Choroid plexus epithelial cell (primary cell): ENCODE results near the gene CD109.
A peak's percentile ranks its signal among the peaks of the same experiment; 100 is the strongest.
"Not testable (repeated sequence)": the region's sequence is repeated elsewhere in the genome, so short reads cannot be mapped to it uniquely, and the experiment has no call there.

Source experiments
- DNase-seq: peaks from one replicate; pipeline ENCODE4 v3.0.0-alpha.2; 2010; ENCODE audit warnings: low read depth
- H3K4me3 ChIP-seq: 2 replicates; pipeline ENCODE4 v1.5.1; 2011; ENCODE audit warnings: low read depth, mild to moderate bottlenecking, control low read depth, low read length, moderate library complexity
- TF ChIP-seq, protein P1 (sequence below): conservative IDR thresholded peaks from 2 replicates; pipeline ENCODE4 v1.5.1; 2011; ENCODE audit warnings: low read depth, mild to moderate bottlenecking, control low read depth, inconsistent platforms, low read length, moderate library complexity

The CD109 gene

DNA sequence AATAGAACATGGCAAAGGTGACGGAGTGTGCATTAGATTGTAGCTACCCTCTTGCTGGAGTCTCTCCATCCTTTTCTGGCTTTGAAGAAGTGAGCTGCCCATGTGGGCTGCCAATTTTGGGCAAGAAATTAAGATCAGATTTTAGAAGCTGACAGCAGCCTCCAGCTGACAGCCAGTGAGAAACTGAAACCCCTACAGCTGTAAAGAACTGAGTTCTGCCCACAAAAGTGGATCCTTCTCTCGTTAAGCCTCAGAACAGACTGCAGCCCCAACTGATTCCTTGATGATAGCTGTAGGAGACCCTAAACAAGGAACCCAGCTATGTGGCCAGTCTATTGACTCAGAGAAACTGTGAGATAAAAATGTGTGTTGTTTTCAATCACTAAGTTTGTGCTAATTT, 134.1 kb downstream of the CD109 start:
- TF ChIP-seq, protein P1, sequence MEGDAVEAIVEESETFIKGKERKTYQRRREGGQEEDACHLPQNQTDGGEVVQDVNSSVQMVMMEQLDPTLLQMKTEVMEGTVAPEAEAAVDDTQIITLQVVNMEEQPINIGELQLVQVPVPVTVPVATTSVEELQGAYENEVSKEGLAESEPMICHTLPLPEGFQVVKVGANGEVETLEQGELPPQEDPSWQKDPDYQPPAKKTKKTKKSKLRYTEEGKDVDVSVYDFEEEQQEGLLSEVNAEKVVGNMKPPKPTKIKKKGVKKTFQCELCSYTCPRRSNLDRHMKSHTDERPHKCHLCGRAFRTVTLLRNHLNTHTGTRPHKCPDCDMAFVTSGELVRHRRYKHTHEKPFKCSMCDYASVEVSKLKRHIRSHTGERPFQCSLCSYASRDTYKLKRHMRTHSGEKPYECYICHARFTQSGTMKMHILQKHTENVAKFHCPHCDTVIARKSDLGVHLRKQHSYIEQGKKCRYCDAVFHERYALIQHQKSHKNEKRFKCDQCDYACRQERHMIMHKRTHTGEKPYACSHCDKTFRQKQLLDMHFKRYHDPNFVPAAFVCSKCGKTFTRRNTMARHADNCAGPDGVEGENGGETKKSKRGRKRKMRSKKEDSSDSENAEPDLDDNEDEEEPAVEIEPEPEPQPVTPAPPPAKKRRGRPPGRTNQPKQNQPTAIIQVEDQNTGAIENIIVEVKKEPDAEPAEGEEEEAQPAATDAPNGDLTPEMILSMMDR: no peak
- H3K4me3 ChIP-seq: no peak overlapping the region
- no peak for DNase-seq

DNA sequence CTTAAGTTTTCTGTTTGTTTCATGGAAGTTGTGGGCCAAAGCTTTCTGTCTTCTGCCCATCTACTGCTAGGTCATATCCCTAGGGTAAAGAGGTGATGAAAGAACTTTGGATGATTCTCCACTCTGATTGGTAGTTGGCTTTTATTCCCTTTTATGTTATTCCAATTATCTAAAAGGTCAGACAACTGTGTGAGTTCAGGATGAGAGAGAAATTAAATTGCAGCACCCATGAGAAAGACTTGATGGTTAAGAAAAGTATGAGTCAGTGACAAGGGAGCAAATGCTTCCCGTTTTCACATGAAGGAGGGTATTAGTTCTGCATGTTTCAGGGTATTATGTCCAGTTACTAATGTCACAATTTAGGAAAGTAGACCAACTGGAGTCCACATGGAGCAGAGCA, 136.3 kb downstream of the CD109 start:
- DNase-seq: peak; percentile 4
- TF ChIP-seq, protein P1: no peak
- H3K4me3 ChIP-seq: no peak overlapping the region

DNA sequence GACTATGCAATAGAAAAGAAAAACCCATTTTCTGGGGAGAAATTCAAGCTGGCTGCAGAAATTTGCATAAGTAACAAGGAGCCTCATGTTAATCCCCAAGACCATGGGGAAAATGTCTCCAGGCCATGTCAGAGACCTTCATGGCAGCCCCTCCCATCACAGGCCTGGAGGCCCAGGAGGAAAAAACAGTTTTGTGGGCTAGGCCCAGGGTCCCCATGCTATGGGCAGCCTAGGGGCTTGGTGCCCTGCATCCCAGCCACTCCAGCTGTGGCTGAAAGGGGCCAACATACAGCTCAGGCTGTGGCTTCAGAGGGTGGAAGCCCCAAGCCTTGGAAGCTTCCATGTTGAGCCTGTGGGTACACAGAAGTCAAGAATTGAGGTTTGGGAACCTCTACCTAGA, 148.7 kb downstream of the CD109 start:
- DNase-seq, H3K4me3 ChIP-seq: not testable (repeated sequence)

DNA sequence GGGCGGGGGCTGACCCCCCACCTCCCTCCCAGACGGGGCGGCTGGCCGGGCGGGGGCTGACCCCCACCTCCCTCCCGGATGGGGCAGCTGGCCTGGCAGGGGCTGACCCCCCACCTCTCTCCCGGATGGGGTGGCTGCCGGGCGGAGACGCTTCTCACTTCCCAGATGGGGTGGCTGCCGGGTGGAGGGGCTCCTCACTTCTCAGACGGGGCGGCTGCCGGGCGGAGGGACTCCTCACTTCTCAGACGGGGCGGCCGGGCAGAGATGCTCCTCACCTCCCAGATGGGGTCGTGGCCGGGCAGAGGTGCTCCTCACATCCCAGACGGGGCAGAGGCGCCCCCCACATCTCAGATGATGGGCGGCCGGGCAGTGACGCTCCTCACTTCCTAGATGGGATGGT, 155.0 kb downstream of the CD109 start:
- not testable (repeated sequence) for DNase-seq, H3K4me3 ChIP-seq

DNA sequence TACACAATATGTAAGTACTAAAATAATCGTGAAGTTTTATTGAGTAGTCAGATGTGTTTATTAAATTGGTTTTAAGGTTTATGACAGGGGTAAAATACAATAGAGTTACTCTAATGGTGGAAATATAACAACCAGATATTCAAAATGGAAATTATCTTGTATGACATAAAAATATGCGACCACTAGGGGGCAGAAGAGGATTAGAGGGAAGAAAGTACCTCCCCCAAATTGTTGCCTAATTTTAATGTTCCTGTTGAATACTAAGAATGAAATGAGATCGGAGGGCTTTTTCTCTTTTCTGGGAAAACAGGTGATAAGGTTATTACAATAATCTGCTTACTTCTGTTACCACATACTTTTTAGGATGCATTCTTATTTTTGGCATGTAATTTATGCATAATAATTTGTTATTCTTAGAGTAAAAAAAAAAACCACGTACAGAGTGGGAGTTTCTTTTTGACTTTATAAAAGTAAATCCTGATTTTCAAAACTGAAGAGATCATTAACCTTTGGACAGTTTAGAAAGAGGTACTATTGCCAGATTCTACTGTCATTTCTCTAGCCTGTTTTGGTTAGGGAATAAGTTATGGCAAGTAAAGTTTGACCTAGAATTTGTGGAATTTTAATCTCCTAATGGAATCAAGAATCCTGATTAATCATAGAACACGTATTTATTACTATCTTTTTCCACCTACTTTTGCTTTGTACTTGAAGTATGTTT, 159.2 kb downstream of the CD109 start:
- peak overlapping the region; percentile 39 for H3K4me3 ChIP-seq
- TF ChIP-seq, protein P1: peak; percentile 66
- peak; percentile 84 for DNase-seq

DNA sequence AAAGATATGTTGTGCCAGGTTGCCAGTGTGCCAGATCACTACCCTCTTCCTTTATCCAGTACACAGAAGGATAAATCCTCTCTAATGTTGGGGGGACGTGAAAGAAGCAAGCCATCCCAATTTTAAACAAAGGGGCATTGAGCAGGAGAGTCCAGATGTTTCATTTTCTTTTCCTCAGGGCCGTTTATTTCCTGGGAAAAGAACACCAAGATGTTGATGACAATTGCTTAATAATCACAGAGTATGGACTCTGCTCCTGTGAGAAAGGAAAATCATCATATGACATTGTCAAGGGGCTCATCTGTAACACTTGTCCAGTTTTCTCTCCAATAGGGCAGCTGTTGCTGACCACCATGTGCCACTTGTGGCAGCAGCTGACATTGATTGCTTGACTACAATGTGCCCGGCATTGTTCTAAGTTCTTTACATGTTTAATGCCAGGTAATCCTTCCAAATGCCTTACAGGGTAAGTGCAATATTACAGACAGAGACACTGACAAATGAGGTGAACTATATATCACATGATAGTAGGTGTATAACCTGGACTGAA, 161.4 kb downstream of the CD109 start:
- no peak overlapping the region for H3K4me3 ChIP-seq
- no peak for DNase-seq
- TF ChIP-seq, protein P1: no peak

DNA sequence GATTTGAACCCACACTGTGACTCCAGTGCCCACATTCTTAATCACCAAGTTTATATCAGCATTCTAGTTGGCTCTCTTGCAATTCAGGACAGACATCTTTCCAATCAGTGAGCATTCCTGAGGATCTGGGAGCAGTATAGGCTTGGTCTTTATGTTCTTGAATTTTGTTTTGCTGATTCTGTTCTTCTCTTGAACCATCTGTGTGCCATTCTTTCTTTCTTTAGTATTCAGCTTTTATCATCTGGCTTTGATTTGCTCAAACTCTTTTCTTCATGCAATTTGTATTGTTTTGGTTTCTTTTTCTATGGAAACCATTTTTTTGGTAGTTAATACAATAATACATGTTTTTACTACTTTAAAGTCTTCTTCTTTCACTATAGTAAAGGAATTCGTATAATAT, 162.4 kb downstream of the CD109 start:
- DNase-seq: no peak
- TF ChIP-seq, protein P1: no peak

DNA sequence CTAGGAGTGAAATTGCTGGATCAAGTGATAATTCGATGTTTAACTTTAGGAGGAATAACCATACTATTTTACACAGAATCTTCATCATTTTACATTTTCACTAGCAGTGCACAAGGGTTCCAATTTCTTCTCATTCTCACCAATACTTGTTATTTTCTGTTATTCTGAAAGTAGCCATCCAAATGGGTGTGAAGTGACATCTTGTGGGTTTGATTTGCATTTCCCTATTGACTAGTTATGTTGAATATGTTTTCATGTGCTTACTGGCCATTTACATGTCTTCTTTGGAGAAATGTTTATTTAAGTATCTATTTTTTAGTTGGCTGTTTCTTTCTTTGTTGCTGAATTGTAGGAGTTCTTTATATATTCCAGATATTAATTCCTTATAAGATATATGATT, 164.3 kb downstream of the CD109 start:
- TF ChIP-seq, protein P1: no peak
- no peak for DNase-seq
- no peak overlapping the region for H3K4me3 ChIP-seq

More for the DNA sequence above, 162.4 kb downstream of the CD109 start:
- no peak overlapping the region for H3K4me3 ChIP-seq
